GM18505 (cell line): ENCODE results near the gene HORMAD1.
"Not testable (repeated sequence)": the region's sequence is repeated elsewhere in the genome, so short reads cannot be mapped to it uniquely, and the experiment has no call there.

Source experiments
- ATAC-seq: cut with Tn5 transposase; IDR thresholded peaks from one replicate; pipeline ENCODE4 v1.9.1; 2021; ENCODE audit not compliant: unreplicated experiment
- POLR2A ChIP-seq: IDR thresholded peaks from 4 replicates; pipeline ENCODE4 v1.6.1; 2011; ENCODE audit warnings: borderline replicate concordance; ENCODE audit not compliant: insufficient read depth, insufficient read length; ENCODE audit errors: extremely low read depth

HORMAD1 gene, protein sequence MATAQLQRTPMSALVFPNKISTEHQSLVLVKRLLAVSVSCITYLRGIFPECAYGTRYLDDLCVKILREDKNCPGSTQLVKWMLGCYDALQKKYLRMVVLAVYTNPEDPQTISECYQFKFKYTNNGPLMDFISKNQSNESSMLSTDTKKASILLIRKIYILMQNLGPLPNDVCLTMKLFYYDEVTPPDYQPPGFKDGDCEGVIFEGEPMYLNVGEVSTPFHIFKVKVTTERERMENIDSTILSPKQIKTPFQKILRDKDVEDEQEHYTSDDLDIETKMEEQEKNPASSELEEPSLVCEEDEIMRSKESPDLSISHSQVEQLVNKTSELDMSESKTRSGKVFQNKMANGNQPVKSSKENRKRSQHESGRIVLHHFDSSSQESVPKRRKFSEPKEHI

DNA sequence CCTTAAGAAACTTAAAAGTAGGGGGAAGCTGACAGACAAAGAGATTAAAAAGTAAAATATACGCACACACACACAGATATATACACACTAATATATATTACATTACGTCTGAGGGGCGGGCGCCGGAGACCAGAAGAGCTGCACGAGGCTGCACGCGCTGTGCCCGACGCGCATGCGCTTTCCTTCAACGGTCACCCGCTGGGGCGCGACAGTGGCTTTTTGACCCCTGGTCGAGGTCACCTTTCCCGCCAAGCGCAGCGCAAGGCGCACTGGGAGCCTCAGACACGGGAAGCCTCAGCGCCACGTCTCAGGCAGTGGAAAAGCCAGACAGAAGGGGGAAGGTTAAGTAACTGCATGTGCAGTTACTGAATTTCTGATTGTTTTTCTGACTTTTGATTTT is at the start of gene HORMAD1:
Gene HORMAD1, minus strand, starts transcription at position 193 of the 400 bp plus-strand sequence. CDS start 1,390 bp downstream, outside the sequence.
- TF ChIP-seq POLR2A = no peak
- no peak for ATAC-seq

DNA sequence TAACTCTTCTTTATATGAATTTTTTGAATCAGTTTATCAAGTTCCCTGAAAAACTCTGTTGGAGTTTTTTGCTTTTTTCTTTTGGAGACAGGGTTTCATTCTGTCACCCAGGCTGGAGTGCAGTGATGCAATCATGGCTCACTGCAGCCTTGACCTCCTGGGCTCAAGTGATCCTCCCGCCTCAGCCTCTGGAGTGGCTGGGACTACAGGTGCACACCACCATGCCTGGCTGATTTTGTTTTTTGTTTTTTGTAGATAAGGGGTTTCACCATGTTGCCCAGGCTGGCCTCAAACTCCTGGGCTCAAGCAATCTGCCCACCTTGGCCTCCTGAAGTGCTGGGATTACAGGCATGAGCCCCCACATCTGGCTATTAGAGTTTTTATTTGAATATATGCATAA is 47.0 kb upstream of the HORMAD1 start:
- ATAC-seq = not testable (repeated sequence)

DNA sequence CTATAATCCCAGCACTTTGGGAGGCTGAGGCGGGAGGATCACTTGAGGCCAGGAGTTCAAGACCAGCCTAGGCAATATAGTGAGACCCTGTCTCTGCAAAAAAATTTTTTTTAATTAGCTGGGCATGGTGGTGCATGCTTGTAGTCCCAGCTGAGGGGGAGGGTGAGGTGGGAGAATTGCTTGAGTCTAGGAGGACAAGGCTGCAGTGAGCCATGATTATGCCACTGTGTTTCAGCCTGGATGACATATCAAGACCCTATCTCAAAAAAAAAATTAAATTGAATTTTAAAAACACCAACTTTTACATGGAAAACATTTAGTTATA is 45.2 kb upstream of the HORMAD1 start:
- ATAC-seq = not testable (repeated sequence)

DNA sequence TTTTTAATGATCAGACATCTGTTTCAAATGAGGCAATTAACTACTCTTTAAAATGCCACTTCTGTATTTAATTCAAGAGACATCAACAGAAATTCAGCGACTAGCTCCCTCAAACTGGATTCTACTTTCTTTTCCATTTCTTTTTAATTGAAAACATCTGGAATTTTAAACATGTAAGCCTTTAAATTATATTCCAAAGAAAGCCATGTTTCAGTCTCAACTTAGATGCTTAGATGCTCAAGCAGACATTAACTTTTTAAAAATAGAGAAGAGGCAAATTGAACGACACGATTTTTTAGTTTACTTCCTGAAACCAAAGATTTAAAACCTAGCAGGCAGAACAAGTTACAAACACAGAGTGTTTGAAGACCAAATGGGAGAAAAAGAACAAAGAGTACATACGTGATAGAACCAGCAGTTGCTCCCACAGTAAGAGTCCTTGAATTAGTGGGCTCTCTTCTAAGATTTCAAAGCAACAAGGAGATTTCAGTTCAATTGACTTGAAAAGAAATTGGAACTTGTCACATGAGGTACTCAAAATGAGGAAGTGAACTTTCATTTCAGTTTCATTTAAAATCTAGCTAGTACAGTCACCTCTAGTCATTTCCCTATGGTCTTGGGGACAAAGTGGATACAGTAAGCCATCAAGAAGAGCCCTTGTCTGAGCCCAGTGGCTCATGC is 44.7 kb upstream of the HORMAD1 start, which contains the start of gene CTSS:
Gene CTSS, minus strand, starts transcription at position 483 of the 681 bp plus-strand sequence. CDS start 1,015 bp downstream, outside the sequence.
- ATAC-seq = peak; percentile 72

DNA sequence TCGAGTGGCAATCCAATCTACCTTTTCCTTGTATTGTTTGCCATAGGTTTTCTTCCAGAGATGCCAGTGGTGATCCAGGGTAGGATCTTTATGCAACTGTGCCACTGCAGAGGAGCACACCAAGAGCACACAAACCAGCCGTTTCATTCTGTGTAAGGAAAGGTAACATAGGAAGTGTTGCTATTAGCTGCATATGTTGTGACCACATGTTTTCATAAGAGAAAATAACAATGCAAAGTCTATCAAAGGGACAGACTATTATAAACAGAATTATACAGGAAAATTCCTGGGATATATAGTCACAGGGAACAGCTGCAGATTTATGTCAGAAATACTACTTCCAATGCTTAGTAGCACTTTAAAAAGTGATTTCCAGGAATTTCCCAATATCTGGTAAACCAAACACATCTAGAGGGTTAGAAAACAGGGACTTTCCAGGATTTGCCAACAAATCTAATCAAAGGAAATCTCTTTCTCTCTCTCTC is 44.0 kb upstream of the HORMAD1 start:
- no peak for TF ChIP-seq POLR2A

More for the DNA sequence above, 44.7 kb upstream of the HORMAD1 start, which contains the start of gene CTSS:
- peak; percentile 56 for TF ChIP-seq POLR2A

DNA sequence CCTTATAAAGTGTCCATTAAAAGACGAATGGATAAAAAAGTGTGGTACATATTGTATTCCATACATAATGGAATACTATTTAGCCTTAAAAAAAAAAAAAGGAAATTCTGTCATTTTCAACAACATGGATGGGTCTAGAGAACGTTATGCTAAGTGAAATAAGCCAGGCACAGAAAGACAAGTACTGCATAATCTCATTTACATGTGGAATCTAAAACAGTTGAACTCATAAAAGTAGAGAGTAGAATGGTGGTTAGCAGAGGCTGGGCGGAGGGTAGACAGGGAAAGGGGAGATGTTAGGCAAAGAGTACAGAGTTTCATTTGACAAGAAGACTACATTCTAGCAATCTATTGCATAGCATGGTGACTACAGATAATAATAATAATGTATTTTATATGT is 42.3 kb upstream of the HORMAD1 start:
- no peak for TF ChIP-seq POLR2A

More for the DNA sequence above, 44.0 kb upstream of the HORMAD1 start:
- ATAC-seq = no peak

DNA sequence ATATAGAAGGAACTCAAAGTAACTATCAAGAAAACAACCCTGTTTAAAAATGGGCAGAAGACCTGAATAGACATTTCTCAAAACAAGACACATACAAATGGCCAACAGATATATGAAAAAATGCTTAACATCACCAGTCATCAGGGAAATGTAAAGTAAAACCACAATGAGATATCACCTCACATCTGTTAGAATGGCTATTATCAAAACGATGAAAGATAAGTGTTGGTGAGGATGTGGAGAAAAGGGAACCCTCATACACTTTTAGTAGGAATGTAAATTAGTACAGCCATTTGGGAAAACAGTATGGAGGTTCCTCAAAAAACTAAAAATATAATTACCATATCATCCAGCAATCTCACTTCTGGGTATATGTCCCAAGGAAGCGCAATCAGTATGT is 41.9 kb upstream of the HORMAD1 start:
- TF ChIP-seq POLR2A = no peak
- no peak for ATAC-seq

More for the DNA sequence above, 42.3 kb upstream of the HORMAD1 start:
- ATAC-seq = no peak

DNA sequence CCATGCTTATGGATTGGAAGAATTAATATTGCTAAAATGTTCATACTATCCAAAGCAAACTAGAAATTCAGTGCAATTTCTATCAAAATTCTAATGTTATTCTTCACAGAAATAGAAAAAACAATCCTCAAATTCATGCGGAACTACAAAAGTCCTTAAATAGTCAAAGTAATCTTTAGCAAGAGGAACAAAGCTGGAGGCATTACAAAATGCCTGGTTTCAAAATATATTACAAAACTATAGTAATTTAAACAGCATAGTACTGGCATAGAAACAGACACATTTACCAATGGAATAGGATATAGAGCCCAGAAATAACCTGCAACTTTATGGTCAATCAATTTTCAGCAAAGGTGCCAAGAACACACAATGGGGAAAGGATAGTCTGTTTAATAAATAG is 41.1 kb upstream of the HORMAD1 start:
- TF ChIP-seq POLR2A = no peak
- no peak for ATAC-seq

DNA sequence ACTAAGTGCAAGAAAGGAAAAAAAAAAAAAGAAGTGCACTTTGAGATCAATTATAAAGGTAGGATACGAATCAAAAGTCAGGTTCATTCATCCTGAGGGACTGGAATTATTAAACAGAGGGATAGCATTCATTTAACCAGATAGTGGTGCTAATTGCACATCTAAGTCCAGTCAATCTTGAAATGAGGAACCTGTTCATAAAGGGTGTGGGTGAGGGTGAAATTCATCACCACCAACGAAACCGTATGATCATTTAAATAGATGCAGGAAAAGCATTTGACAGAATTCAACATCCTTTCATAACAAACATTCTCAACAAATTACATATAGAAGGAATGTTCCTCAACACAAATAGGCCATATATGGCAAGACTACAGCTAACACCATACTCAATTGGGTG is 39.3 kb upstream of the HORMAD1 start:
- TF ChIP-seq POLR2A = no peak
- no peak for ATAC-seq

DNA sequence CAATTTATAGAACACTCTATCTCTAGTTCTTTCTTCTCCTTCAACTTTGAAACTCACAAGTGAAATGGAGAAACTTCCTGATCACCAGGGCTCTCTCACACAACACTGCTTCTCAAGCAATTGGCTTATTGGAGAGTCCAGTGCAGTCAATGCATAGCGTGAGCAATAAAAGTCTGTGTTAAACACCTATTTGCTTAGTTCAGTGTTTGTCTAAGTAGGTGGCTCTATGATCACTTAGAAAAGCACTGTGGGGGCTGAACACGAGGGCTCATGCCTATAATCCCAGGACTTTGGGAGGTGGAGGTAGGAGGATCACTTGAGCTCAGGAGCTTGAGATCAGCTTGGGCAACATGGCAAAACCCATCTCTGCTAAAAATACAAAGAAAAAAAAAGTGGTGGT is 32.7 kb upstream of the HORMAD1 start:
- no peak for TF ChIP-seq POLR2A
- ATAC-seq = no peak

DNA sequence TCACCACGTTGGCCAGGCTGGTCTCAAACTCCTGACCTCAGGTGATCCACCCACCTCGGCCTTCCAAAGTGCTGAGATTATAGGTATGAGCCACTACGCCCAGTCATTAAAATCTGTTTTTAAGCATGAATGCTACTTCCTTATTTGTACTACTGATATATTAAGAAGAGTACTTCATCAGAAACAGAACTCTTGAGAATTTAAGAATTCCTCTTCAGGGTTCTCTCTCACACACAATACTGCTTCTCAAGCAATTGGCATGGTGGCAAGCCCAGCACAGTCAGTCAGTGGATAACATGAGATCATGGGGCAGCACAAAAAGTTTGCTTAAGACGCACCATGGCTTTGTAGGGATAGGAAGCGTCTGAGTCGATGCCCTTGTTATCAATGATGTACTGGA is 30.7 kb upstream of the HORMAD1 start:
- ATAC-seq = no peak
- TF ChIP-seq POLR2A = no peak

DNA sequence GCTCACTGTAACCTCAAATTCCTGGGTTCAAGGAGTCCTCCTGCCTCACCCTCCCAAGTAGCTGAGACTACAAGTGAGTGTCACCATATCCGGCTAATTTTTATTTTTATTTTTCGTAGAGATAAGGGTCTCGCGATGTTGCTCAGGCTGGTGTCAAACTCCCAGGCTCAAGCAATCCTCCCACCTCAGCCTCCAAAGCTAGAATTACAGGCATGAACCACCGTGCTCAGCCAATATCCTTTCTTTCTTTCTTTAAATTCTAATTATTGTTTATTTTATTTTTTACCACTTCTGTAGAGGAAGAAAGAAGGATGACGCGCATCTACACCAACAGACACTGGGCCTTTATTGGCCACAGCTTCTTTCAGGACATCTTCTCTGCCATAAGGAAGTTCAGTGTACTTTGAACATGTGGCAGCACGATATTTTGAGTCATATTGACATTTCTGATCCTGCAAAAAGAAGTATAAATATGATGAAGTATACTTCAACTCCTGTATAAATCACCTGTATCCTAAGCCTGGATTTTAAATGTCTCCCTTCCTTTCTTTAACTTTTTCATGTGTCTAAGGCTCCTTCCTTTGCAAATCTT is 29.1 kb upstream of the HORMAD1 start:
- ATAC-seq = no peak
- no peak for TF ChIP-seq POLR2A

DNA sequence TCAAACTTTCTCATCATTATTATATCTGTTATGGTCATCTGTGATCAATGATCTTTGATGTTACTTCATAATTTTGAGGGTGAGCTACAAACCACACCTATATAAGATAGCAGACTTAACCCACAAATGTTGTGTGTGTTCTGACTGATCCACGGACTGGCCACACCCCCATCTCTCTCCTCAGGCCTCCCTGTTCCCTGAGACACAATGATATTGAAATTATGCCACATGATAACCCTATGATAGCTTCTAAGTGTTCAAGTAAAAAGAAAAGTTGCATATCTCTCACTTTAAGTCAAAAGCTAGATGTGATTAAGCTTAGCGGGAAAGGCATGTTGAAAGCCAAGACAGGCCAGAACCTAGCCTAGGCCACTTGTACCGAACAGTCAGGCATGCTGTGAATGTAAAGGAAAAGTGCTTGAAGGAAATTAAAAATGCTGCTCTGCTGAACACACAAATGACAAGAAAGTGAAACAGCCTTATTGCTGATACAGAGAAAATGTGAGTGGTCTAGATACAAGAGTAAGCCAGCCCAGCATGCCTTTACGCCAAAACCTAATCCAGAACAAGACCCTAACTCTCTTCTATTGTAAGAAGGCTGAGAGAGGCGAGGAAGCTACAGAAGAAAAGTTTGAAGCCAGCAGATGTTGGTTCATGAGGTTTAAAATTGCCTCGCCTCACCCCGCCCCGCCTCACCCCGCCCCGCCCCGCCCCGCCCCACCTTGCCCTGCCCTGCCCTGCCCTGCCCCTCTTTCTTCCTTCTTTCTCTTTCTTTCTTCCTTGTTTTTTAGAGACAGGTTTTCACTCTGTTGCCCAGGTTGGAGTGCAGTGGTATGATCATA is 28.4 kb upstream of the HORMAD1 start:
- ATAC-seq = no peak
- no peak for TF ChIP-seq POLR2A

DNA sequence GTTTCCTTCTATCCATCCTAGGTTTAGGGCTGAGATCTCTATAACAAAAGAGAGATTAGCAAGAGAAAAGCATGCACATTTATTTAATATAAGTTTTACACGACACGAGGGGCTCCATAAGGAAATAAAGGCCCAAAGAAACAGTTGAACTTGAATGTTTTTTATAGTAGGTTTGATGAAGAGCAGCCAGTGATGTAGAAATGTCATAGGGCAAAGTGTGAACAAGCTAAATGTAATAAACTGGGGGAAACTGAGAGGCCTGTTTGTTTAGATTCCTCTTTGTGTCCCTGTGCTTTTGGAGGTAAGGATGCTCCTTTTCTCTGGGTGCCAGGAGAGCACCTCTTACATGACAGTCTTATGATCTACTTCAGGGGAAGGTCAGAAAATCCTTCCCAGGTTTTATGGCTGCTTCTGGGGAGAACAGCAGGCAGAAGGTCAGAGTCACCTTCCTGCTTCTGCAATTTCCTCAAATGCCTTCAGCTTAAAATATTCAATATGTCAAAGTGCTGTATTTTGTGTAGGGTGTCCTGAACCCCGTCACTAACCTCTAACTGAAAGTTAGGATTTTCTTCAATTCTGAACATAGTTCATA is 9.5 kb upstream of the HORMAD1 start:
- ATAC-seq = no peak
- TF ChIP-seq POLR2A = no peak
